Vagina (tissue), 2 donors: ENCODE results near the gene SLC43A1. TPM values are rescaled to one million over a fixed set of nuclear protein-coding genes. Genes with fewer than 3 reads are reported as not detected.

Experiments
- DNase-seq, 2 donors: peaks; one replicate each; pipeline ENCODE4 v3.0.0-alpha.2; 2017; ENCODE audit errors: extremely low spot score in 2 of 2
- H3K27ac ChIP-seq: fragments of 200-600 bp; sonication (generic); one replicate; pipeline ENCODE4 v1.5.1; 2019
- H3K27me3 ChIP-seq: fragments of 200-600 bp; sonication (generic); one replicate; pipeline ENCODE4 v1.5.1; 2019
- H3K36me3 ChIP-seq, 2 donors: fragments of 200-600 bp; sonication (generic); one replicate each; pipeline ENCODE4 v1.5.1; 2017 to 2019
- H3K4me1 ChIP-seq: fragments of 200-600 bp; sonication (generic); one replicate; pipeline ENCODE4 v1.5.1; 2019
- H3K4me3 ChIP-seq, 2 donors: fragments of 200-600 bp; sonication (generic); 1 replicate in 1 of 2; 2 replicates in 1 of 2; pipeline ENCODE4 v1.5.1; 2016 to 2019
- H3K9me3 ChIP-seq: fragments of 200-600 bp; sonication (generic); one replicate; pipeline ENCODE4 v1.5.1; 2019
- POLR2A ChIP-seq, 2 donors: fragments of 450-650 bp; IDR thresholded peaks; one replicate each; pipeline ENCODE4 v1.6.1; 2017; ENCODE audit warnings: antibody characterized with exemption in 2 of 2, mild to moderate bottlenecking in 2 of 2, moderate library complexity in 2 of 2
- POLR2AphosphoS5 ChIP-seq, 2 donors: sonication (generic); formaldehyde crosslinking; IDR thresholded peaks; one replicate each; pipeline ENCODE4 v1.9.0; 2017; ENCODE audit warnings: antibody characterized with exemption in 2 of 2, mild to moderate bottlenecking in 2 of 2, low read depth in 1 of 2; ENCODE audit not compliant: insufficient read depth in 1 of 2
- intact Hi-C: fragments of 100-400 bp; cut with DNase I; formaldehyde crosslinking; loops from one replicate; pipeline ENCODE4 v1.15.1; 2023
- total RNA-seq: library from RNA; depleted of rRNA; stranded (reverse); fragments of >200 nt; gene quantifications from one replicate; pipeline ENCODE4 v1.2.3, GENCODE V29; 2016
- TF ChIP-seq, protein P1 (sequence below), 3 experiments: fragments of 450-650 bp in 2 of 3; fragments of 200-600 bp in 1 of 3; sonication (generic) in 1 of 3; IDR thresholded peaks; one replicate each; pipeline ENCODE4 v1.5.1; 2017 to 2019; ENCODE audit warnings: antibody characterized with exemption in 3 of 3, mild to moderate bottlenecking in 2 of 3, moderate library complexity in 2 of 3

Gene SLC43A1
- total RNA-seq, 1 donor from 2014 or later: 22.6 TPM

DNA sequence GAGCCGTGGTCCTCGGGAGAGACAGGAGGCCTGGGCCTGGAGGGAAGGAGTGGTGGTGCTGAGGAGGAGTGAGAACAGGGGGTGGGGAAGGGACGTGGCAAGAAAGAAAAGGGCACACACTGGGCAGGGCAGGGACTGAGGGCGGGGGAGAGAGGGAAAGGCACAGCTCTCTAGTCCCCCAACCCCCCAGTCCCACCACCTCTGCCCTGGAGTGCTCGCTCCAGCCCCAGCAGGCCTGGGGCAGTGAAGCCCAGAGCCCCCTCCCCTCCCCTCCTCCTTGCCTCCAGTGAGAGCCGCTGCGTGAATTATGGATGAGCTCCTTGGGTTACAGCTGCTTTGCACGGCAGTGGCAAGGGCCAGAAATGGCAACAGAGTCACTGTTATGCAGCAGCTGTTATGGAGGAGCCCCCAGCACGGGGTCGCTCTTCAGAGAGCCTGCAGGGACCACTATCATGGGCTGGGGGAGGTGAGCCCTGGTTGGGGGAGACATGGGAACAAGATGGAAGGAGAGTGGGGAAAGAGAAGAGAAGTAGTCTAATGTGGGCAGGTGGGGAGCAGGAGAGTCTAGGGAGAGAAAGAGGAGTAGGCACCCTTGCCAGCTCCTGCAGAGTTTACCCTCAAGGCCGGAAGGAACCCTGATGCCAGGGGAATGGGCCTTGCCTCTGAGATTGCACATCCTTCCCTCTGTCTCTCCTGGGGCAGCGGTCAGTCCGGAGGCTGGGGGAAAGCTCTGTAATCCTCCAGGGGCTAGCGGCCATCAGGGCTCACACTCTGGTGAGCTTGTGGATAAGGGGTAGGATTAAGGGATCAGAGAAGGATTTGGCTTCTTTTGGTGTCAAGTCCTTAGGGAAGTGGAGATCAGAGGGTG lies 51.6 kb downstream of the SLC43A1 start:
- TF ChIP-seq, protein P1, sequence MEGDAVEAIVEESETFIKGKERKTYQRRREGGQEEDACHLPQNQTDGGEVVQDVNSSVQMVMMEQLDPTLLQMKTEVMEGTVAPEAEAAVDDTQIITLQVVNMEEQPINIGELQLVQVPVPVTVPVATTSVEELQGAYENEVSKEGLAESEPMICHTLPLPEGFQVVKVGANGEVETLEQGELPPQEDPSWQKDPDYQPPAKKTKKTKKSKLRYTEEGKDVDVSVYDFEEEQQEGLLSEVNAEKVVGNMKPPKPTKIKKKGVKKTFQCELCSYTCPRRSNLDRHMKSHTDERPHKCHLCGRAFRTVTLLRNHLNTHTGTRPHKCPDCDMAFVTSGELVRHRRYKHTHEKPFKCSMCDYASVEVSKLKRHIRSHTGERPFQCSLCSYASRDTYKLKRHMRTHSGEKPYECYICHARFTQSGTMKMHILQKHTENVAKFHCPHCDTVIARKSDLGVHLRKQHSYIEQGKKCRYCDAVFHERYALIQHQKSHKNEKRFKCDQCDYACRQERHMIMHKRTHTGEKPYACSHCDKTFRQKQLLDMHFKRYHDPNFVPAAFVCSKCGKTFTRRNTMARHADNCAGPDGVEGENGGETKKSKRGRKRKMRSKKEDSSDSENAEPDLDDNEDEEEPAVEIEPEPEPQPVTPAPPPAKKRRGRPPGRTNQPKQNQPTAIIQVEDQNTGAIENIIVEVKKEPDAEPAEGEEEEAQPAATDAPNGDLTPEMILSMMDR (IDR thresholded peaks at IDR 0.05): no peak
- TF ChIP-seq POLR2A (IDR thresholded peaks at IDR 0.05) (no peak), POLR2AphosphoS5 (IDR thresholded peaks at IDR 0.05; ENCODE audit: insufficient read depth in 1 of 2, low read depth in 1 of 2) (no peak)
- no peak overlapping the region for H3K27ac ChIP-seq
- H3K27me3 ChIP-seq: no peaks in the 10 kb centered on the region
- no peaks in the 10 kb centered on the region for H3K9me3 ChIP-seq
- H3K4me1 ChIP-seq: peaks cover 23% of the 10 kb centered on the region
- DNase-seq: no peak
- no peak overlapping the region for H3K4me3 ChIP-seq
- intact Hi-C loops: loop anchor here (2.0 kb wide), 1 partner anchor 55 kb away; no protein-coding TSS in a partner anchor
- H3K36me3 ChIP-seq: no peaks in the 10 kb centered on the region

DNA sequence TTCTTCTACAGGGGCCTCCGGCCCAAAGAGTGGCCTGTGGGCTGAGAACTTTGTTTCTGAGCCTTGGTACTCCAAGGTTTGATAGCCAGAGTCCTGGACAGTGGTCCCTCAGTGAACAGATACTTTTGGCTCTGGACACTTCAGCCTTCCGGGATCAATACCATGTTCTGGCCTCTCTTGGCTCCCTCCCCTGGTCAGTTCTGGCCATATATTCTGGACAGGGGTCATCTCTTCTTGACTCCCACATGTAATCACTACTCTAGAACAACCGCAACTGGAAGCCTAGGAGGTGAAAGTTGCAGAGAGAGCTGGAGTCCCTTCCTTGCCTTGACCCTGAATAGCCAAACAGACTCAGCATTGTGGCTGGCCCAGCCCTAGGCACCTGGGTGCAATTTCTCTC lies 52.9 kb downstream of the SLC43A1 start:
- no peaks in the 10 kb centered on the region for H3K9me3 ChIP-seq
- peaks cover 36% of the 10 kb centered on the region for H3K4me1 ChIP-seq
- intact Hi-C loops: no loop called here
- no peak overlapping the region for H3K4me3 ChIP-seq
- no peak overlapping the region for H3K27ac ChIP-seq
- no peak for DNase-seq
- H3K36me3 ChIP-seq: no peaks in the 10 kb centered on the region
- TF ChIP-seq, protein P1 (IDR thresholded peaks at IDR 0.05): no peak
- TF ChIP-seq POLR2A (IDR thresholded peaks at IDR 0.05) (no peak), POLR2AphosphoS5 (IDR thresholded peaks at IDR 0.05; ENCODE audit: insufficient read depth in 1 of 2, low read depth in 1 of 2) (no peak)
- H3K27me3 ChIP-seq: no peaks in the 10 kb centered on the region

DNA sequence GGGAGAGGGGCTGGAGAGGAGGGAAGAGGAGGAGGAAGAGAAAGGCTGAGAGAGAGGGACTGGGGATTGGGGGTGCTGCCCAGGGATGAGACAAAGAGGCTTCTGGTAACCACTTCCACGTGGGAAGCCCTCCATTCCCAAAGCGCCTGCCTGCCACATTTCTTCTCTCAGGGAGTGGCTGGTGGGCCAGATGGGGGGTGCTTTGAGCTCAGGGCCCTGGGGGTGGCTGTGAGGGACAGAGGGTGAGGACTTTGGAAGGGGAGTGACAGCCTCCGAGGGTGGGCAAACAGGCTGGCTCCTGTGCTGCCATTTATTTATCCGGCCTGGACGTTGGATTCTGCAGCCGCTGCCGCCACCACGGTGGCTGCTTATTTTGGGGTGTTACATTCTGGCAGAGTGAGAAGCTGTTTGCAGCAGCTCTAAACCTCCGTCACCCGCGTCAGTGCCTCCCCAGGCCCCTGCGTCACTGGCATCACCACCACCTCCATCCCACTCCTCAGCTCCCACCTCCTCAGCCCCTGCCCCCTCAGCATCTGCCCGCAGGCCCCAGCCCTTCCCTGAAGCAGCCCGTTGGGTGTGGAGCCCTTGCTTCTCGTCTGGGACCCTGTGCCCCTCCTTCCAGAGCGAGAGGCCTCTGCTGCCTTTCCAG lies 53.5 kb downstream of the SLC43A1 start:
- Histone ChIP-seq H3K9me3 (no peaks in the 10 kb centered on the region), H3K27ac (no peak overlapping the region), H3K4me1 (peaks cover 39% of the 10 kb centered on the region), H3K36me3 (no peaks in the 10 kb centered on the region), H3K27me3 (no peaks in the 10 kb centered on the region), H3K4me3 (no peak overlapping the region)
- DNase-seq: no peak
- TF ChIP-seq POLR2A (IDR thresholded peaks at IDR 0.05) (no peak), POLR2AphosphoS5 (IDR thresholded peaks at IDR 0.05; ENCODE audit: insufficient read depth in 1 of 2, low read depth in 1 of 2) (no peak)
- TF ChIP-seq, protein P1 (IDR thresholded peaks at IDR 0.05): no peak
- intact Hi-C loops: no loop called here

DNA sequence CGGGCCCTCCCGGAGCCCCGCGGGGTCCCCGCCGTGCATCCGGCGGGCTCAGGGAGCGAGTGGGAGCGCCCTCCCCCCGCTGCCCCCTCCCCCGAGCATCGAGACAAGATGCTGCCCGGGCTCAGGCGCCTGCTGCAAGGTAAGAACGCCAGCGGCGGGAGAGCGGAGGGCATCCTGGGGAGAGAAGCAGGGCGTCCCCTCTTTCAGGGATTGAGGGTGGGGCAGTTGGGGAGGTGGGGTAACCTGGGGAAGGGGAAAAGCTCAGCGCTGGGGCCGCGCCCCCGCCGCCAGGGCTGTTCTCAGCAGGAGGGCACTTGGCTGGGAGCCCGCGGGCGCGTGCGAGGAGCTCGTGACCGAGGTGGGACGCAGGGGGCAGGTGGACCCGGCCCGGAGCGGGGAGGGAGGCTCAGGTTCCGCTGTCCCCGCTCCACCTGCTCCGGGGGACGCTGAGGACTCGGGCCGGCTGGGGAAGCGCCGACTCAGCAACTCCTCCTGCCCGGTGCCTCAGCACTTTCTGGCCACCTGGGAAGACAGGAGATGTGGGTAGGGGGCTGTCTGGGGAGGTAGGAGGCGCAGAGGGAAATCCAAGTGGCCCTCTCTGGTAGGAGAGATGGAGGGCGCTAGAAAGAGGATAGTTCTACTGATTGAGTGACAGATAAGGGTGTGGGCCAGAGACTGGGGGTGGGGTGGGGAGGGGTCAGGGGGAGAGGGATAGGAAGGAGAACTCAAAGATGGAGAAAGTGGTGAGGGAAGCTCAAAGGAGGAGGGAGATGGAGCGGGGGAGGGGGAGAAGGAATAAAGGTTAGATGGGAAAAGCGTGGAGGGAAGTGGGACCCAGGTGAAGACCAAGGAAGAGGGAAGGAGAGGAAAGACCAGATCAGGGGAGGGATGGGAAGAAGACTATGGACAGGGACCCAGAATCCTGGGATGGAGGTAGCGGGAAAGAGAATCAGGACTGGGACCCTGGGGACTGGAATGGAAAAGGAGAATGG lies 54.4 kb downstream of the SLC43A1 start:
- DNase-seq: no peak
- Histone ChIP-seq H3K4me3 (peak overlapping the region; percentile 41 to 57), H3K9me3 (no peaks in the 10 kb centered on the region), H3K27ac (no peak overlapping the region), H3K4me1 (peaks cover 39% of the 10 kb centered on the region), H3K36me3 (no peaks in the 10 kb centered on the region), H3K27me3 (no peaks in the 10 kb centered on the region)
- TF ChIP-seq, protein P1 (IDR thresholded peaks at IDR 0.05): no peak
- no peak for TF ChIP-seq POLR2AphosphoS5 (IDR thresholded peaks at IDR 0.05; ENCODE audit: insufficient read depth in 1 of 2, low read depth in 1 of 2)
- no peak for TF ChIP-seq POLR2A (IDR thresholded peaks at IDR 0.05)
- intact Hi-C loops: no loop called here
